ENCODE data around the gene GULP1. TPM values are rescaled to one million over a fixed set of nuclear protein-coding genes. Genes with fewer than 3 reads are reported as not detected.

The GULP1 gene
- total and polyA plus RNA-seq, 2 of the 4 experiments (the other 2 are of a cell fraction): 24.4 to 40.1 TPM

- Histone ChIP-seq H4K5ac (ENCODE audit: low read depth, low read length) (no peak overlapping the region), H4K20me1 (ENCODE audit: insufficient read depth, low read length) (no peaks in the 10 kb centered on the region), H3K23ac (ENCODE audit: low read depth, low read length) (no peak overlapping the region), H3K4me3 (ENCODE audit: insufficient read depth, low read depth, low read length) (no peak overlapping the region), H3K27me3 (ENCODE audit: control insufficient read depth, insufficient read depth, low read length) (no peaks in the 10 kb centered on the region), H3K4me1 (ENCODE audit: control insufficient read depth, insufficient read depth, low read length) (peaks cover 1% of the 10 kb centered on the region; the same call in 1 of the 2 replicates), H4K8ac (ENCODE audit: low read depth in 2 of 2, low read length in 2 of 2) (no peak overlapping the region), H2AFZ (replicated peaks; ENCODE audit: low read length, poor library complexity) (no peak overlapping the region), H2BK20ac (ENCODE audit: low read depth, low read length) (no peak overlapping the region), H3K4ac (ENCODE audit: low read depth, low read length) (no peak overlapping the region), H2AK9ac (replicated peaks; ENCODE audit: low read depth, low read length, poor library complexity) (no peak overlapping the region), H4K91ac (ENCODE audit: insufficient read depth, low read depth, low read length) (no peak overlapping the region), H3K9me3 (ENCODE audit: control insufficient read depth, insufficient read depth, low read length) (no peaks in the 10 kb centered on the region), H3K9me1 (ENCODE audit: insufficient read depth, low read length) (0 out of 2 replicates have a peak, but pooled peaks cover 4% of the 10 kb centered on the region), H2BK15ac (ENCODE audit: low read depth, low read length) (no peak overlapping the region), H3K9ac (ENCODE audit: low read depth, low read length) (no peak overlapping the region), H3K27ac (ENCODE audit: insufficient read depth, low read length) (no peak overlapping the region), H3K14ac (replicated peaks; ENCODE audit: low read depth, low read length) (no peak overlapping the region), H3K36me3 (ENCODE audit: control insufficient read depth, insufficient read depth, low read length) (no peaks in the 10 kb centered on the region), H2BK120ac (ENCODE audit: low read depth, low read length) (no peak overlapping the region), H3K18ac (ENCODE audit: low read depth, low read length) (no peak overlapping the region), H3K79me1 (ENCODE audit: low read depth in 1 of 2, low read length in 2 of 2) (peaks cover 22% of the 10 kb centered on the region in 2 experiments), H3K4me2 (ENCODE audit: low read depth, low read length) (no peak overlapping the region), H2BK5ac (ENCODE audit: low read depth, low read length, poor library complexity, severe bottlenecking) (no peak overlapping the region), H2AK5ac (ENCODE audit: low read depth, low read length) (no peak overlapping the region), H3K56ac (ENCODE audit: extremely low read depth, insufficient read depth, low read length) (no peak overlapping the region)
- no peak for TF ChIP-seq USF2 (IDR thresholded peaks at IDR 0.05; ENCODE audit: low read depth, low read length)
- no peak for TF ChIP-seq FOS (IDR thresholded peaks at IDR 0.05; ENCODE audit: low read depth, low read length)
- TF ChIP-seq SMC3 (IDR thresholded peaks at IDR 0.05; ENCODE audit: low read depth, low read length): no peak
- no peak for TF ChIP-seq RFX5 (IDR thresholded peaks at IDR 0.05; ENCODE audit: low read depth, low read length)
- TF ChIP-seq NFE2L2 (IDR thresholded peaks at IDR 0.05; ENCODE audit: low read depth, low read length): no peak
- no peak for TF ChIP-seq CEBPB (IDR thresholded peaks at IDR 0.05; ENCODE audit: low read depth, low read length)
- TF ChIP-seq BHLHE40 (IDR thresholded peaks at IDR 0.05; ENCODE audit: low read depth, low read length): no peak
- TF ChIP-seq ELK1 (IDR thresholded peaks at IDR 0.05; ENCODE audit: borderline replicate concordance, low read depth, low read length): no peak
- no peak for TF ChIP-seq MXI1 (IDR thresholded peaks at IDR 0.05; ENCODE audit: borderline replicate concordance, low read depth, low read length)
- no peak for TF ChIP-seq MAFK (IDR thresholded peaks at IDR 0.05; ENCODE audit: low read depth, low read length)
- TF ChIP-seq CTCF (conservative IDR thresholded peaks at IDR 0.05; ENCODE audit: low read depth, low read length): no peak
- TF ChIP-seq CHD1 (IDR thresholded peaks at IDR 0.05; ENCODE audit: low read depth, low read length): no peak
- TF ChIP-seq RAD21 (IDR thresholded peaks at IDR 0.05; ENCODE audit: low read length): no peak
- no peak for TF ChIP-seq POLR2A (IDR thresholded peaks at IDR 0.05; ENCODE audit: low read depth, low read length)
- intact Hi-C loops (cut with micrococcal nuclease): no loop called here
- no TSS peak for BruUV-seq (replicated peaks)
- in situ Hi-C loops (cut with MboI; ENCODE audit: low sequenced_read_pairs): no loop called here
- CTCF ChIA-PET: no interaction called here
- ATAC-seq (ENCODE audit: low read depth) (no peak), DNase-seq (no peak)
- dilution Hi-C loops (cut with HindIII; ENCODE audit: low sequenced_read_pairs, unreplicated experiment): no loop called here
- POLR2A ChIA-PET (ENCODE audit: unreplicated experiment): no interaction called here
Measured at GRCh38 chr2:188439986-188440385, 148.3 kb downstream of the GULP1 start.
